Memory B cell (primary cell): ENCODE measurements around the gene GSE1.

Experiments used
- ATAC-seq: fragments of 150-1000 bp; cut with Tn5 transposase; 2 replicates; pipeline ENCODE4 v1.10.0; 2021; ENCODE audit warnings: low read depth, mild to moderate bottlenecking, moderate library complexity
- DNase-seq, 2 donors: peaks; one replicate each; pipeline ENCODE4 v3.0.0; 2022; ENCODE audit warnings: low spot score in 2 of 2
- H3K27ac Mint-ChIP-seq: one replicate; pipeline ENCODE4 v1.8.0; 2022; ENCODE audit warnings: mild to moderate bottlenecking, moderate library complexity, mixed read lengths
- H3K27me3 Mint-ChIP-seq: one replicate; pipeline ENCODE4 v1.8.0; 2022; ENCODE audit warnings: mixed read lengths
- H3K36me3 Mint-ChIP-seq: one replicate; pipeline ENCODE4 v1.8.0; 2022; ENCODE audit warnings: mild to moderate bottlenecking, mixed read lengths
- H3K4me1 Mint-ChIP-seq: one replicate; pipeline ENCODE4 v1.8.0; 2022; ENCODE audit warnings: mixed read lengths
- H3K4me3 Mint-ChIP-seq: one replicate; pipeline ENCODE4 v1.8.0; 2022; ENCODE audit warnings: mild to moderate bottlenecking, moderate library complexity, mixed read lengths
- H3K9me3 Mint-ChIP-seq: one replicate; pipeline ENCODE4 v1.8.0; 2022; ENCODE audit warnings: mixed read lengths

The GSE1 gene

GRCh38 chr16:85681255-85681654, 68.1 kb downstream of the GSE1 start:
- ATAC-seq (no peak), DNase-seq (no peak)
- no peaks in the 10 kb centered on the region for H3K9me3 Mint-ChIP-seq
- H3K27ac Mint-ChIP-seq = peak overlapping the region; percentile 85
- no peak overlapping the region for H3K4me3 Mint-ChIP-seq
- no peaks in the 10 kb centered on the region for H3K36me3 Mint-ChIP-seq
- peaks cover 13% of the 10 kb centered on the region for H3K4me1 Mint-ChIP-seq
- H3K27me3 Mint-ChIP-seq = peaks cover under 1% of the 10 kb centered on the region

- Mint-ChIP-seq H3K4me1 (peaks cover 16% of the 10 kb centered on the region), H3K36me3 (no peaks in the 10 kb centered on the region), H3K27me3 (peaks cover 3% of the 10 kb centered on the region), H3K27ac (no peak overlapping the region), H3K4me3 (no peak overlapping the region), H3K9me3 (no peaks in the 10 kb centered on the region)
- DNase-seq (no peak), ATAC-seq (no peak)
Observed at GRCh38 chr16:85682516-85682915, 69.4 kb downstream of the GSE1 start.

- Mint-ChIP-seq H3K27me3 (peaks cover 3% of the 10 kb centered on the region), H3K36me3 (no peaks in the 10 kb centered on the region)
- no peak for ATAC-seq
Observed at GRCh38 chr16:85683363-85683762, 70.2 kb downstream of the GSE1 start.

GRCh38 chr16:85685251-85685650, 72.1 kb downstream of the GSE1 start:
- ATAC-seq (no peak), DNase-seq (no peak)
- H3K36me3 Mint-ChIP-seq = no peaks in the 10 kb centered on the region
- no peaks in the 10 kb centered on the region for H3K9me3 Mint-ChIP-seq
- H3K4me1 Mint-ChIP-seq = peaks cover 15% of the 10 kb centered on the region
- H3K4me3 Mint-ChIP-seq = no peak overlapping the region
- H3K27me3 Mint-ChIP-seq = peaks cover 3% of the 10 kb centered on the region
- no peak overlapping the region for H3K27ac Mint-ChIP-seq

More at GRCh38 chr16:85683363-85683762, 70.2 kb downstream of the GSE1 start:
- Mint-ChIP-seq H3K4me3 (no peak overlapping the region), H3K9me3 (no peaks in the 10 kb centered on the region), H3K4me1 (peaks cover 16% of the 10 kb centered on the region), H3K27ac (no peak overlapping the region)
- DNase-seq = no peak

GRCh38 chr16:85686912-85687591, 73.9 kb downstream of the GSE1 start:
- no peaks in the 10 kb centered on the region for H3K36me3 Mint-ChIP-seq
- no peak for ATAC-seq
- DNase-seq = no peak
- H3K4me3 Mint-ChIP-seq = peak overlapping the region; percentile 64
- peaks cover 5% of the 10 kb centered on the region for H3K27me3 Mint-ChIP-seq
- H3K4me1 Mint-ChIP-seq = peaks cover 5% of the 10 kb centered on the region
- no peak overlapping the region for H3K27ac Mint-ChIP-seq
- no peaks in the 10 kb centered on the region for H3K9me3 Mint-ChIP-seq

- no peaks in the 10 kb centered on the region for H3K9me3 Mint-ChIP-seq
- DNase-seq (no peak), ATAC-seq (no peak)
- H3K4me1 Mint-ChIP-seq = peaks cover 5% of the 10 kb centered on the region
- H3K36me3 Mint-ChIP-seq = no peaks in the 10 kb centered on the region
- H3K4me3 Mint-ChIP-seq = peak overlapping the region; percentile 64
- no peak overlapping the region for H3K27ac Mint-ChIP-seq
- peaks cover 5% of the 10 kb centered on the region for H3K27me3 Mint-ChIP-seq
Observed at GRCh38 chr16:85687651-85688471, 74.7 kb downstream of the GSE1 start.

GRCh38 chr16:85688586-85689284, 75.6 kb downstream of the GSE1 start, which contains the start of gene GINS2:
TSS of gene GINS2 (minus strand) at chr16:85688954. CDS start at chr16:85688898, 56 bp downstream.
- peaks cover 7% of the 10 kb centered on the region for H3K27me3 Mint-ChIP-seq
- no peaks in the 10 kb centered on the region for H3K9me3 Mint-ChIP-seq
- peak within 1 kb of the TSS; percentile 64 for H3K4me3 Mint-ChIP-seq
- no peaks in the 10 kb centered on the region for H3K36me3 Mint-ChIP-seq
- no peak within 1 kb of the TSS for H3K27ac Mint-ChIP-seq
- peak; percentile 99 for ATAC-seq
- DNase-seq = peak; percentile 76 to 83
- H3K4me1 Mint-ChIP-seq = peaks cover 3% of the 10 kb centered on the region

- DNase-seq (peak in 1 of 2 donors; percentile 16), ATAC-seq (no peak)
- H3K4me1 Mint-ChIP-seq = peaks cover 3% of the 10 kb centered on the region
- H3K27me3 Mint-ChIP-seq = peaks cover 7% of the 10 kb centered on the region
- H3K9me3 Mint-ChIP-seq = no peaks in the 10 kb centered on the region
- no peaks in the 10 kb centered on the region for H3K36me3 Mint-ChIP-seq
- H3K27ac Mint-ChIP-seq = no peak overlapping the region
- H3K4me3 Mint-ChIP-seq = peak overlapping the region; percentile 62
Observed at GRCh38 chr16:85689285-85689949, 76.3 kb downstream of the GSE1 start.

GRCh38 chr16:85689950-85690320, 76.8 kb downstream of the GSE1 start:
- Mint-ChIP-seq H3K27me3 (peaks cover 7% of the 10 kb centered on the region), H3K9me3 (no peaks in the 10 kb centered on the region), H3K4me1 (peaks cover 3% of the 10 kb centered on the region), H3K4me3 (no peak overlapping the region), H3K27ac (no peak overlapping the region), H3K36me3 (no peaks in the 10 kb centered on the region)
- ATAC-seq (no peak), DNase-seq (no peak)

- H3K4me1 Mint-ChIP-seq = peaks cover 3% of the 10 kb centered on the region
- no peak overlapping the region for H3K27ac Mint-ChIP-seq
- H3K9me3 Mint-ChIP-seq = no peaks in the 10 kb centered on the region
- peaks cover 7% of the 10 kb centered on the region for H3K27me3 Mint-ChIP-seq
- H3K4me3 Mint-ChIP-seq = no peak overlapping the region
- H3K36me3 Mint-ChIP-seq = no peaks in the 10 kb centered on the region
- ATAC-seq = no peak
- DNase-seq = no peak
Observed at GRCh38 chr16:85690469-85691064, 77.4 kb downstream of the GSE1 start.

- no peaks in the 10 kb centered on the region for H3K9me3 Mint-ChIP-seq
- peaks cover 9% of the 10 kb centered on the region for H3K27me3 Mint-ChIP-seq
- no peaks in the 10 kb centered on the region for H3K36me3 Mint-ChIP-seq
- H3K4me1 Mint-ChIP-seq = no peaks in the 10 kb centered on the region
- no peak for DNase-seq
- no peak overlapping the region for H3K4me3 Mint-ChIP-seq
- ATAC-seq = no peak
- H3K27ac Mint-ChIP-seq = no peak overlapping the region
Observed at GRCh38 chr16:85695196-85696128, 82.3 kb downstream of the GSE1 start.

- no peak for DNase-seq
- no peak overlapping the region for H3K4me3 Mint-ChIP-seq
- no peak for ATAC-seq
- H3K4me1 Mint-ChIP-seq = no peaks in the 10 kb centered on the region
- no peaks in the 10 kb centered on the region for H3K9me3 Mint-ChIP-seq
- no peaks in the 10 kb centered on the region for H3K36me3 Mint-ChIP-seq
- no peak overlapping the region for H3K27ac Mint-ChIP-seq
- peaks cover 7% of the 10 kb centered on the region for H3K27me3 Mint-ChIP-seq
Observed at GRCh38 chr16:85696781-85697180, 83.7 kb downstream of the GSE1 start.

GRCh38 chr16:85697431-85697830, 84.3 kb downstream of the GSE1 start:
- DNase-seq (no peak), ATAC-seq (no peak)
- Mint-ChIP-seq H3K9me3 (no peaks in the 10 kb centered on the region), H3K4me1 (no peaks in the 10 kb centered on the region), H3K4me3 (no peak overlapping the region), H3K27ac (no peak overlapping the region), H3K27me3 (peaks cover 7% of the 10 kb centered on the region), H3K36me3 (no peaks in the 10 kb centered on the region)
